Stimulated activated CD8-positive, alpha-beta memory T cell treated with anti-CD3 and anti-CD28 coated beads, Interleukin-15, amount 100 ng/mL, for 4 hours (primary cell): ENCODE measurements around the gene SCN9A.
"Not testable (repeated sequence)": the region's sequence is repeated elsewhere in the genome, so short reads cannot be mapped to it uniquely, and the experiment has no call there.

Experiments
- DNase-seq, 2 donors: peaks; one replicate each; pipeline ENCODE4 v3.0.0-alpha.2; 2020; ENCODE audit warnings: low read depth in 2 of 2

Gene SCN9A

DNA sequence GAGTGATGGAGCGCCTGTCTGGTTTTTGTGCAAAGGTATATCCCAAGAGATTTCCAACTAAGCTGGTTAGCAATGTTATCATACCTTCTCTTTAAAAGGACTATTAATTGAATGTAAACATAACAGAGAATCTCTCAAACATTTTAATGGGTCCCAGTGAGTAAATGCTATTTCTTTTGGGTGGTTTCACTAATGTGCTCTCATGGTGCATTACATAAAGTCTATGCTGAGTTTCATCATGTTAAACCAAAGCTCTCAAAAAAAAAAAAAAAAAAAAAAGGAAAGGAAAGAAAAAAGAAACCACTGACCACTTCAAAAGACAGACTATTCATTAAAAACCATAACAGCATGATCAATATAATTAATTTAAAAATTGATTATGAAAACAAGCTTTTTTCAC is 128.8 kb downstream of the SCN9A start:
- no peak for DNase-seq

DNA sequence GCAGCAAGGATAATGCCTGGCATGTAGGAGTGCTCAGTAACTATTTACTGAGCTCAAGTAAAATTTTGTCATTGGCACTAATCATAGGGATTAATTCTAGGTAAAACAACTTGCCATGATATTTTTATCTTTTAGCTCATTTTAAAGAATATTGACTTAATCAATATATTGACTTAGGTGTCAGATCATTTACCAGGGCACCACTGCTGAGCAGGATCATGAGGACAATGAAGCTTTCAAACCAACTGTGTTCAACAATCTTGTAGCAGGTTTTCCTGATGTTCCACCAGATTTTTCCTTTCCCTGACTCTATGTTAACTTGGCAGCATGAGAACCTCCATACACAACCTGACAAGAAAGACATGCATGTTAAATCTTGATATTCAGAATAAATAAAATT is 133.4 kb downstream of the SCN9A start:
- no peak for DNase-seq

DNA sequence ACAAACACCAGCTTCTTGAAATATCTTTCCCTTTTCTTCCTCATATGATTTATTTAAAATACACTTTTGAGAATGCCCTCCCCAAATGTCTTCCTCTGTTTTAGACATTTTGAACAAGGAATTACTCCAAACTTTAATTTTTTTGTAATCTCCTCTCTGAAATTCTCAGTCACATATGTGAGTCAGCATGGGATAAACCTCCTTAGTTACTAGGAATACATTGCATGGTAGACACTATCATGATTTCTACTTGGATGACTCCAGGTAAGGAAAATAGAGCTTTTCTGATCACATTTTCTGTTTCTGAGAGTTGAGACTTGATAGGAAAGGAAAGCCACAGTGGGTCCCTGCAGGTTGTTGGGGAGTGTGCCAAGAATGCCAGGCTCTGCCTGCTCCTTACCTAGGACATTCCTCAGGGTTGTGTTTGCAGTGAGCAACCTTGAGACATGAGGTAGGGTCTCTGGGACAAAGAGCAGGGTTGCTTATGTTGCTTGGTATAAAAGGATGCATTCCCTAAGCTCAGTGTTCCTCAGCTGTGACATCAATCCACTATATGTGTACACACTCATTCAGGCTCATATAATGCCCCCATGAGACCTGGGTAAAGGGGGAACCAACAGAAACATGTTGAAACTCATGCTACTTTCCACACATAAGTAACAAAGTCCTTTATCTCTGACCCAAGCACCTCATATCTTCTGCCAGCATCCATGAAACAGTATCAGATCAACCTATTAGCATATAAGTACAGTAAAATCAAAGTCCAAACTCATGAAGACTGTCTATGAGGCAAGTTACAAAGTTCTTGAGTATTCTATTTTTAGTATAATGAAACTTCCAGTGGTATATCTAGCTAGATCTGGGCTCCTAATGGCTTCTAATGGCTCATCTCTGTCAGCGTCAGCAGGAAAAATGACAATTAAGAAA is 135.1 kb downstream of the SCN9A start:
- DNase-seq, result no peak

DNA sequence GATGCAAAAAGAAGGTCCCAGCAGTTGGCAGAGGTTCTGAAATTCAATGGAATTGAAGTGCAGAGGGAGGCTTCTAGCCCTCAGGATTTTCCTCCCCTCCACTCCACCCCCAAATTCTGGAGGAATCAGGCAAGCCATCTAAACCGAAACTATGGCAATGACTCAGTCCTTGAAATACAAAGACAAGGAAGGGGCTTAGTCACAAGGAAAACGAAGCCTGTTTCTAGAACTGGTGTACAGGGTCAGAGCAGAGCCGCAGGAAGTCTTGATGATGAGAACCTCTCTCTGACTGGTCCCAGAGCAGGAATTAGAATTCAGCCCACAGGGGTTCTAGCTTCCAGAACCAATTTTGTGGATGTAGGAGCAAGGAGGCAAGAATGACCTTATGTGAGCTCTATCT is 136.2 kb downstream of the SCN9A start:
- DNase-seq, result no peak

DNA sequence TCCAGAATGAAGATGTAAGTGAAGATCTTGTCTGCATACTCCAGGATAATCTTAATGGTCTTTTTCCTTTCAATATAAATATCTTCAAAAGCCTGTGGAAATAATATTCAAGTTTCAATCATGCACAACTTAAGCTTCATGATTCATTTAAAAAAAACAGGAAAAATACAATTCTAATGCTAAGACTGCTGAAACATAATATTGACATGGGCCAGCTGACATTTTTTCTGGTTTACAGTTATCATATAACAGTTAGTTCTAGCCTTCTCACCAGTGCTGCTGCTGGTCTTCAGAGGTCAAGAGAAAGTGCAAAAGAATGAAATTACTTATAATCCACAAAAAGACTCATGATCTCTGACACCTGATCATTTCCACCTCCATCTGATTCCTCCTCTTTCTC is 137.6 kb downstream of the SCN9A start:
- no peak for DNase-seq

DNA sequence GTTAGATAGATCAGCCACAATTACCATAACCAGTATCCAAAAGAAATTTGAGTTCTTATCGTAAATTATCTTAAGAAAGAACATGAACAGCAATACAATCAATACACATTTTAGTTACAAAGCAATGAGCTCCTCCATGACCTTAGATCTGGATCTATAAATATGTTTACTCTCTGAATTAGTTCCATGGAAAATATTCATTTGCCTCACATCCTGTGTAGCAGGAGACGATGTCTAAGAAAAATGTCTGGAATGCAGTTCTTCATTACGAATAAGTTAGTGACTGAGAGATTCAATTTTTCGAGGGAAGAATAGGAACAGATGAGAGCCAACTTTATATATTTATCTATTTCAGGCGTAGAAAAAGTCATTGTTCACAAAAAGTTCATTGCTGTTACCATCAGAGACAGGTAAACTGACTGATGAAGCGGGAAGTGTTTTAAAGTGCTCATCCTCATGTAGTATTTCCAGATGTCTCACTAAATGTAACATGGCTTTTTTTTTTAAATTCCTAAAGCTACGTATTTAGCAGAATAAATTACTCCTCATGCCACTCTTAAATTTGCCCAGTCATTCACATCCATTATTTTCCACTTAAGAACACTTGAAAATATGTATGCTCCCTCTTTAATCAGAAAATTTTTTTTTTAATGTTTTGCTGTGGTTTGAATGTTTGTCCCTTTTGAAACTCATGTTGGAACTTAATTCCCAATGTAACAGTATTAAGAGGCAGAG is 141.5 kb downstream of the SCN9A start:
- DNase-seq, result no peak

DNA sequence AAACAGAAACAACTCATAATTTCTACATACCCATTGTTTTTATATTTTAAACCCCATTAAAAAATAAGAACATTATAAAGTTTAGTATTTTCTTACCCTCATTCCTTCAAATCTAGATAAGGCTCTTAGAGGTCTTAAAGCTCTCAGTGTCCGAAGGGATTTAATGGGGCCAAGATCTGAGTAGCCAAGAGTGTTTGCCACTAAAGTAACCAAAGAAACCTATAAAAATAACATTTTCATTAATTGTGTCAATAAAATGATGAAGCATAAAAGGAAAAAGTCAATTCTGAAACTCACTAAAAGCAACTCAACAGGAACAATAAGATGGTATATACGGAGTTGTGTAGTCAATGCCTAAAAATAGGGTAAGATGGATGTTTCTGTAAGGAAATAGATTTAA is 142.5 kb downstream of the SCN9A start:
- DNase-seq, result no peak

DNA sequence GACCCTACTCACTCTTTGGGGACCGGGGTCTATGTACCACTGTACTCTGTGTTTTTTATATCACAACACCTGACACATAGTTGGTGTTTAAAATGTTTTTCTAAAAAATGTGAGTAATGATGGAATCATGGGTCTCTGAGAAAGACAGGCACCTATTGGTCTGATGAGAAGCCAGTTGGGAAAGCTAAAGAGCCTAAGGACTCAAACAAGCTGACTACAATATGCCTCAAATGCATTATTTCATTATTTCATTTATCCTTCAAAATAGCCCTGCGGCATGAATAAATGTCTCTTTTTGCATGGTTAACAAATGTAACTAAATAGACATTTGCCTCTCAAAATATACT is 145.0 kb downstream of the SCN9A start:
- no peak for DNase-seq

DNA sequence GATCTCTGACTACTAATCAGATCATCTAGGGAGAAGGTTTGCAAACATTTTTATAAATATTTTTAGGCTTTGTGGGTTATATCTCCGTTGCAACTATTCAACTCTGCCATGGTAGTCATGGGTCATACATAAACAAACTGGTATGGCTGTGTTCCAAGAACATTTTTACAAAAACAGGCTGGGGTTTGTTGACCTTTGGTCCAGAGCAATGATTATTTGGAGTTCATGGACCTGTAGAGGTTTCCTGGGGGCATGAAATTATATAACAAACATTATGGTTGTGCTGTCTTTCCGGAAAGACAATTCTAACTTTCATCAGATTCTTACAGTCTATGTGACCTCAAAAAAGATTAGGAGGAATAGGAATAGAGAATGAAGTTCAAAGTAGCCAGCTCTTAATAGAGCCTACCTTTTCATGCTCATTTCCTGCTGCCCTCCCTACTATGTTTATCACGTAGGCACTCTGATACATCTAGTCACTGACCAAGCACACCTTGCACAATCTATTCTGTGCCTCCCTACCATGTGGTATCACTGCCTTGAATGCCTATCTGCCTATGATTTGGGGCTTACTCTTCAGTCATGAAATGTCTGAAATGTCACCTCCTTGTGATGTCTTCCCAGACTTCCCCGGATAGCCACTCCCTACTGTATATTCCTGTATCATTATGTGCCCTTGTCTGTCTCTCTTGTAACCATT is 145.6 kb downstream of the SCN9A start:
- no peak for DNase-seq

DNA sequence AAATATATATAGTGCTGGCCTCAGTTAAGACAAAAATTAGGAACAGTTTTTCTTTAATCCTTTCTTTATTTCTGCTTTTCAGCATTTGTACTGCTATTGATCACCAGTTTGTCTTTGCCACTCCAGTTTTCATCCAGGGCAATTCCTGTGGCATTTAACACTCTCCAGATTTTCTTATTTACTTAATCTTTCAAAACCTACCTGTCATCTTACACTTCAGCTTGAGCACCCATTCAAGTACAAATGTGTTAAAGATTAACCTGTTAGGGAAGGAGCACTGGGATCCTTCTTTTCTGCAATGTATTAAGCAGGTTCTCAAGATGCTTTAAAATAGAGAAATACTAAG is 146.1 kb downstream of the SCN9A start:
- DNase-seq, result no peak

DNA sequence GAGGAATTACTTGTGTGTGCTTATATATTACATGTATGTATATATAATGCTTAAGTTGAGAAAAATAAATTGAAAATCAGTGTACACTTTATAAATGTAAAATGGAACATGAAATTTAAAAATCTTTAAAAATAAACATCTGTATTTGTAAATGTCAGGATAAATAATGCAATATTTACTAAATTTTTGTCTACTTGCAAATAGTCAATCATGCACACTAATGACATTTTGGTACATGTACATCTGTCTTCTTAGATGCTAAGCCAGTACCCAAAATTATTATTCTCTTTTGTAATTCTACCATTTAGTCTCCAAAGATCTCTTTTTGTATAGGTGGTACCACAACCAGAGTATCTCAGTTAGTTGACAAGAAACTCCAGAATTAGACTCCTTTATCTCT is 151.5 kb downstream of the SCN9A start:
- no peak for DNase-seq

DNA sequence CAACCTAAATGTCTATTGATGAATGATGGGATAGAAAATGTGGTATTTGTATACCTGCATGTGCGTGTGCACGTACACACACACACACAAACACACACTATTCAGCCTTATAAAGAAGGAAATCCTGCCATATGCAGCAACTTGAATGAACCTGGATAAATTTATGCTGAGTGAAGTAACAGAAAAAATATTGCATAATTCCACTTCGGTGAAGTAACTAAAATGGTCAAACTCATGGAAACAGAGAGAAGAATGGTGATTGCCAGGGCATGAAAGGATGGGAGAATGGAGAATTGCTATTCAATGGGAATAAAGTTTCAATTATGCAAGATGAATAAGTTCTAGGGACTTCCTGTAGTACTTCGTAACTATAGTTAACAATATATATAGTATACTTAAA is 152.4 kb downstream of the SCN9A start:
- no peak for DNase-seq

DNA sequence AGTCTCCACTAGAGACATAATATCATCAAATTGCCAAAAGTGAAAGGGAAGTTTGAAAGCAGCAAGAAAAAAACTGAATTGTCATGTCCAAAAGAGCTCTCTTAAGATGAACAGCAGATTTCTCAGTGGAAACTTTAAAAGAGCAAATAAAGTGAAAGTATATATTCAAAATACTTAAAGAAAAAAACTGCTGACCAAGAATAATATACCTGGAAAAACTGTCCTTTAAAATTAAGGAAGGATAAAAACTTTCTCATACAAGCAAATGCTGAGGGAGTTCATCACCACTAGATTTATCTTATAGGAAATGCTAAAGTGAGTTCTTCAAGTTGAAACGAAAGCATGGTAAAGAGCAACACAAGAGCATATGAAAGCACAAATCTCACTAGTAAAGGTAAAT is 164.7 kb downstream of the SCN9A start:
- DNase-seq, result no peak

DNA sequence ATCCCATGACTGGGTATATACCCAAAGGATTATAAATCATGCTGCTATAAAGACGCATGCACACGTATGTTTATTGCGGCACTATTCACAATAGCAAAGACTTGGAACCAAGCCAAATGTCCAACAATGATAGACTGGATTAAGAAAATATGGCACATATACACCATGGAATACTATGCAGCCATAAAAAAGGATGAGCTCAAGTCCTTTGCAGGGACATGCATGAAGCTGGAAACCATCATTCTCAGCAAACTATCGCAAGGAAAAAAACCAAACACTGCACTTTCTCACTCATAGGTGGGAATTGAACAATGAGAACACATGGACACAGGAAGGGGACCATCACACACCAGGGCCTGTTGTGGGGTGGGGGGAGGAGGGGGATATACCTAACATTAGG is 165.8 kb downstream of the SCN9A start:
- DNase-seq, result not testable (repeated sequence)

DNA sequence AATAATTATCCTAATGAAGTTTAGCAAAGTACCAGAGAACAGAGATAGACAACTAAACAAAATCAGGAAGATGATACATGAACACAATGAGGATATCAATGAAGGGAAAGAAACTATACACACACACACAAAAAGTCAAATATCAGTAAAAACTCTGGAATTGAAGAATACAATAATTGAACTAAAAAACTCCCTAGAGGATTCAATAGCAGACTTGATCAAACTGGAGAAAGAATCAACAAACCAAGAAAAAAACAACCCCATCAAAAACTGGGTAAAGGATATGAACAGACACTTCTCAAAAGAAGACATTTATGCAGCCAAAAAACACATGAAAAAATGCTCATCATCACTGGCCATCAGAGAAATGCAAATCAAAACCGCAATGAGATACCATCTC is 166.4 kb downstream of the SCN9A start:
- DNase-seq, result not testable (repeated sequence)

DNA sequence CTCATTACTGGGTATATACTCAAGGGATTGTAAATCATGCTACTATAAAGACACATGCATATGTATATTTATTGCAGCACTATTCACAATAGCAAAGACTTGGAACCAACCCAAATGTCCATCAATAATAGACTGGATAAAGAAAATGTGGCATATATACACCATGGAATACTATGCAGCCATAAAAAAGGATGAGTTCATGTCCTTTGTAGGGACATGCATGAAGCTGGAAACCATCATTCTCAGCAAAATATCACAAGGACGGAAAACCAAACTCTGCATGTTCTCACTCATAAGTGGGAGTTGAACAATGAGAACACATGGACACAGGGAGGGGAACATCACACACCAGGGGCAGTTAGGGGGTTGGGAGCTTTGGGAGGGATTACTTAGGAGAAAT is 169.6 kb downstream of the SCN9A start:
- not testable (repeated sequence) for DNase-seq

DNA sequence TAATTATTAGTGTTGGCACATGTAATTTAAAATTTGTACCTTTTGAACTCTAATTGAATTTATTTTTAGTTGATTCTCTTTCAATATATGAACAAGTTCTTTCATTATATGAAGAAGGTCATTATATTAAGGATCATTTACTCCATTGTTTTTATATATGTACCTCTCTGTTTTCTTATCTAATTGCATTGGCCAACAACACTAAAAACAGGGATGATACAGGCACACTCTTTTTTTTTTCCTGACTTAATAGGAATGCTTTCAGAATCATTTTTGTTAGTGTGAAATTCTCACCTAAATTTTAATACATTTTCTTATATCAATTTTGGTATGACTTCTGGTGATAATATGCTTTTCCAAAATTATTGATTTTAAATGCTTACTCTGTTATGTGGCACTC is 173.0 kb downstream of the SCN9A start:
- no peak for DNase-seq

DNA sequence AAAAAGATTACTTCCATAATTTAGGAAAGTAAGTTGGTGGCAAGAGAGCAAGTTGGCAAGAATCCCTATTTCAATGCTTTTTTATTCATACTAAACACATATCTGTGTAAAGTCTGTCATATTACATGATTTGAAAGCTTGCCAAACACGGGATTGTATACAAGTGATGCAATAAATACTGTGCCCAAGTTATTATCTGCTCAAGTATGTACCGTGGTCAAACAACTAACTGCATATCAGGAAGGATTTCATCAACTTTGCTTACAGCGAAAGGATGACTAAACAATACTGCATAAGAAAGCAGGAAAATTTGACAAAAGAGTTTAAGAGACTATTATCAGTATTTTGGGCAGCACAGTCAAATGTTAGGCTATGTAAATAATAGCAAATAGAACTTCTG is 178.3 kb downstream of the SCN9A start:
- DNase-seq, result no peak

DNA sequence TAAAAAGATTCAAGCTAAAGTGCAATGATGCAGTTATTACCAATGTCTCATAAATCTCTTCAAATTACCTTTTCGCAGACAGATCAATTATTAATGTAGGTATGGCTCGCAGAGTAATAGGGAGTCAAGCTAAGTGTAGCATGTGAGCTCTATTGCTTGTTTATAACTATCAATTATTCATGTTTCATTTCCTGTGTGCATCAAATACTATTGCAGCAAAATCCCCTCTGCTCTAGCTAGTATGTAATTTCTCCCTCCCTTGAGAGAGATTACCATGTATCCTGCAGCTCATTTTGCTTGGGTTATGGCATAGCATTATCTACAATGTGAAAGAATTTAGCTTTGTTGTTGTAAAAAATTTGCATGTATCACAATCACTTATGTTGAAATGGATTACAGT is 182.3 kb downstream of the SCN9A start:
- no peak for DNase-seq

DNA sequence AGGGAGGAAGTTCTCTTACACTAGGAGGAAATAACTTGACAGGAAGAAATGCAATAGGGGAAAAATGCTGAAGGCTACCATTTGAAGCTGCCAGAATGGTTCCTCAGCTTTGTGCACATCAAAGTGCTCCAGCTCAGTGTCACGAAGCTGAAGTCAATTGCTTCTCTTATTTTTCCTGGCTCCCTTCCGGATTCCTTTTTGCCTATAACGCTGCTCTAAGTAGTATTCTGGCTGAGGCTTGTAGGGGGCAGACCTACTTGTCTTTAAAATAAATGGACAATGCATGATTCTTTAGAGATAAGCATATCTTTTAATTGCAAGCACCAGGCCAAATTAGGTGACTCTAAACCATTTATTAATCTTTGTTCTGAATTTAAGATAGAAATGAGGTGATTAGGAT is 187.7 kb downstream of the SCN9A start:
- no peak for DNase-seq

DNA sequence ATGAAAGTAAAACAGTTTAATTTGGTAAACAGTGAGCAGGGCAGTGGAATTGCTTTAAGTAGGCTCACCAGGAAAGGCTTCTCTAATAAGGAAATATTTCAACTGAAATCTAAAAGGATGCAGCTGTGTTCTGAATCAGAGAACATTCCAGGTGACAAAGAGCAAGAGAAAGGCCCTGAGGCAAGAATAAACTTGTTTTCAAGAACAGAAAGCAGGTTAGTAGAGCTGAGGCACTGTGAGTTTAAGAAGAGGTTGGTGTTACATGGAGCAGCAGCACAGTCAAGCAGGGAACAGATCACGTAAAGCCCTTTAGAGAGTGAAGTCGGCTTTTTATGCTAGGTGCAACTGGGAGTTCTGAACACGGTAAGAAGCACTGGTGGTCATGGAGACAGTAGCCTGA is 191.0 kb downstream of the SCN9A start:
- no peak for DNase-seq

DNA sequence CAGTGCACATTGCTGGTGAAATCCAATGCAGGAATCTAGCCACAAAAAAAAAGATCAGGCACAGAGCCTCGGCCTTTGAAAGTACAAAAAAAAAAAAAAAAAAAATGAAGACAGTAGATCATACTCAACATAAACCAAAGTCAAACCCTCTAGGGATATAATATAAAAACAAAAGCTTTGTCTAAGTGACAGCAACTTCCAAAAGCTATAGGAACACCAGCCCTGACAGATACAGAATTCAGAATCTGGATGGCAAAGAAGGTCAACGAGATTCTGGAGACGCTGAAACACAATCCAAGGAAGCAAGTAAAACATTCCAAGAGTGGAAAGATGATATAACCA is 194.0 kb downstream of the SCN9A start:
- DNase-seq, result no peak
